Fibroblast of the aortic adventitia (primary cell): ENCODE data around the gene RRP36. TPM values are rescaled to one million over a fixed set of nuclear protein-coding genes. Genes with fewer than 3 reads are reported as not detected.
"Not testable (repeated sequence)": the region's sequence is repeated elsewhere in the genome, so short reads cannot be mapped to it uniquely, and the experiment has no call there.

Experiments
- DNase-seq: peaks from one replicate; pipeline ENCODE4 v3.0.0-alpha.2; 2010; ENCODE audit warnings: low read depth
- H3K4me3 ChIP-seq: 2 replicates; pipeline ENCODE4 v1.5.1; 2011; ENCODE audit warnings: low read depth, mild to moderate bottlenecking, control low read depth, low read length, moderate library complexity
- CTCF ChIP-seq: IDR thresholded peaks from 2 replicates; pipeline ENCODE4 v1.5.1; 2011; ENCODE audit warnings: mild to moderate bottlenecking, low read length, control low read depth, inconsistent platforms; ENCODE audit not compliant: insufficient read depth
- total RNA-seq: library from RNA; depleted of rRNA; stranded (reverse); fragments of >200 nt; gene quantifications from 2 replicates; pipeline ENCODE4 v1.2.3, GENCODE V29; 2012; ENCODE audit warnings: low replicate concordance

RRP36 gene
- total RNA-seq, 1 donor, result 86.6 TPM

GRCh38 chr6:43035495-43036194 is 14.2 kb downstream of the RRP36 start:
- H3K4me3 ChIP-seq, result no peak overlapping the region
- TF ChIP-seq CTCF, result no peak
- DNase-seq, result no peak

DNA sequence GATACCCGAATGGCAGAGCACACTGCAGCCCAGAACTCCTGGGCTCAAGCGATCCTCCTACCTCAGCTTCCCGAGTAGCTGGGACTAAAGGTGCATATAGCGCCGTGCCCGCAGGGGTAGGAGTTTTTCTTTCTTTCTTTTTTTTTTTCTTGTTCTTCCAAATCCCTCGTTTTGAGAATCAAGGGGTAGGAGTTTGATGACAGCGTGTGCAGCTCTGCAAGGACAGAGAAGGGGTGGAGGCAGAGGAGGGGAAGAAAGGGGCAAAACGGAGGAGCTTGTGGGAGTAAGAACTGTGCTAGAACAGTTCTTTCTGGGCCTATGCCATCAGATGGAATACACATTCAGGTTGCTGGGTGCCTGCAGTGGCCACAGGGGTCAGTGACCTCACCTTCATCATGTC is 15.3 kb downstream of the RRP36 start:
- no peak for TF ChIP-seq CTCF
- DNase-seq, result no peak
- no peak overlapping the region for H3K4me3 ChIP-seq

DNA sequence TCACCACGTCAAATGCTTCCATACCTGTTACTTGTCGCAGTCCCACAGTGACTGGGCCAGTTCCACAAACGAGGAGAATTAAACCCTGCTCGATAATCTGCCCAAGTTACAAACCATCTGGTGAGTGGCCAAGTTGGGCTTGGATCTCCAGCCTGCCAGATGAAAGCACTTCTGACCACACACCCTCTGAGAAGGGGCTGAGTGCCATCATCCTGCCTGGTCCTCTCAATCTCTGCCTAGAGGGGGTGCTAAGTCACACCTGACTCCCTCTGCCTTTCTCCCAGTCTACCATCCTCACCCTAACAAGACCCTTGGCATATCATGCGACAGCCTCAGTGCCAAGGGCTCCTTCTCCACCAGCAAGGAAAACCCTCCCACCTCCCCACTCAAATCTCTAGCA is 15.8 kb downstream of the RRP36 start:
- TF ChIP-seq CTCF, result no peak
- DNase-seq, result no peak

GRCh38 chr6:43037706-43038105 is 16.3 kb downstream of the RRP36 start:
- no peak overlapping the region for H3K4me3 ChIP-seq
- DNase-seq, result no peak
- no peak for TF ChIP-seq CTCF

More for the DNA sequence above, 15.8 kb downstream of the RRP36 start:
- no peak overlapping the region for H3K4me3 ChIP-seq

DNA sequence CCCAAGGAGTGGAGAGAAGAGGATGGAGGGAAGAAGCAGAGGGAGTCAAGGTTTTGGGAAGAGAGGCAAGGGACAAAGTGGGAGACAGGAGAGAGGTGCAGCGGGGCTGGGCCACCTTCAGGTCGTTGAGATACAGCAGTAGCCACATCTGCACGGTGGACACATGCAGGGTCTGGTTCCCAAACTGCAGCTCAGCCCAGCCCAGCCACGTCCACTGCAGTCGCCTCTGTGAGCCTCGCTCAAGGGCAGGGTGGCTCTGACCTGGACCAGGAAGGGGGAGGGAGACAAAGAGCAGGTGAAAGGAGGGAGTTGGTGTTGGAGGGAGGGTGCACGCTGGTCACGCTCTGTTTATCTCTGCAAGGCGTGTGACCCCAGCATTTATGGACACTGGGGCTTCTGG is 17.3 kb downstream of the RRP36 start:
- no peak for DNase-seq
- TF ChIP-seq CTCF, result no peak

DNA sequence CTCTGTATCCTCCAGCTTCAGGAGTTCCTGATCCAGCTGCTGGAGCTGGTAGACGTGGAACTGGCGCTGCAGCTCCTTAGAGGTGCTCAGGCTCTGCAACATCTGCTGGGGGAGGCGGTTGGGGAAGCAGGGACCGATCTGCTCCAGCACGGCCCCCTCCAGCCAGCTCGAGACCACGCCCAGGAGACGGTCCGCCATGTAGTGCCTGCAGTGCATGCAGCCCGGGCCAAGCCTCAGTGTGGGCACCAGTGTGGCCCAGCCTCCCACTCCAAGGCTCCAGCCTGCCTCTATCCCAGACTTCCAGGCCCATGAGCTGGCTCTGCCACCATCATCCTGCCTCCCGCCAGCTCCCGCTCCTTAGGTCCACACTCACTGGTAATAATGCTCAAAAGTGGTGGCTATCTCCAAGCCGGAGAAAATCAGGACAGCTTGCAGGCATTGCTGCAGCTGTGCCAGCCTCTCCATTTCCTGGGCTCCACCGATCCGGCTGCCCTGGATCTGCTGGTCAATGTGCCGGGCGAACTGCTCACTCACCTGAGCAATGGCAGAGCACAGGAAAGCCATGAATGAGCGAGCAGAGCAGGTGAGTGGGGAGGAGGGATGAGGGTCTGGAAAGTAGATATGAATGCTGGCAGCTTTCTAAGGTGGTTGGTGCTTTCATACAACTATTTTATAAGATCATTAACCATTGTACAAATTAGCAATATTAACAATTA is 19.3 kb downstream of the RRP36 start:
- DNase-seq, result no peak
- no peak overlapping the region for H3K4me3 ChIP-seq
- no peak for TF ChIP-seq CTCF

More for the DNA sequence above, 17.3 kb downstream of the RRP36 start:
- no peak overlapping the region for H3K4me3 ChIP-seq

GRCh38 chr6:43041475-43041874 is 20.1 kb downstream of the RRP36 start:
- DNase-seq, H3K4me3 ChIP-seq: not testable (repeated sequence)
